Left renal cortex interstitium (tissue), 4 donors: ENCODE data around the gene NRXN3. TPM values are rescaled to one million over a fixed set of nuclear protein-coding genes. Genes with fewer than 3 reads are reported as not detected.

Source experiments
- DNase-seq, 4 donors: peaks; one replicate each; pipeline ENCODE4 v3.0.0-alpha.2; 2013; ENCODE audit warnings: low read depth in 4 of 4, low spot score in 2 of 4, missing footprints in 1 of 4
- polyA plus RNA-seq, 4 donors: library from polyadenylated mRNA; unstranded; fragments of 120-200 nt; gene quantifications; one replicate each; pipeline ENCODE4 v1.2.1, GENCODE V29; 2013; ENCODE audit not compliant: insufficient read length in 4 of 4

Gene NRXN3
- polyA plus RNA-seq, 4 donors, result 5.4 to 8.4 (median 6.3) TPM

GRCh38 chr14:79175671-79176070 lies 1005.5 kb downstream of the NRXN3 start:
- DNase-seq, result no peak

DNA sequence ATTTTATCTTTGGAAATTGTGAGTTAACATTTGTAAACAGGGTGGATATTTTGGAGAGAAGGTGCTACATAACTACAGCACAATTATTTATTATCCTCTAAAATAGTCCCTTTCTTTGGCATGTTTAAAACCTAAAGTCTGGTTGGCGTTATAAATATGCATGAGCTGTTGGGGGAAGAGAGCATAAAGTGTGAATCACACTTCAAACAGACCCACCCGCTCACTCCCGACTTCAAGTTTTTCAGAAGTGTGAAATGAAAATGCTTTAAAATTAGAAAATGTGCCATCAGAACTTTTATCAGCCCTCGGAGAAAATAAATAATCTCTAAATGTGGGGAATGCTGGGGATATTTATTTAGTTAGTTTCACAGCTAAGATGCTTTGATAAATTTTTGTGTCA lies 1006.9 kb downstream of the NRXN3 start:
- no peak for DNase-seq

DNA sequence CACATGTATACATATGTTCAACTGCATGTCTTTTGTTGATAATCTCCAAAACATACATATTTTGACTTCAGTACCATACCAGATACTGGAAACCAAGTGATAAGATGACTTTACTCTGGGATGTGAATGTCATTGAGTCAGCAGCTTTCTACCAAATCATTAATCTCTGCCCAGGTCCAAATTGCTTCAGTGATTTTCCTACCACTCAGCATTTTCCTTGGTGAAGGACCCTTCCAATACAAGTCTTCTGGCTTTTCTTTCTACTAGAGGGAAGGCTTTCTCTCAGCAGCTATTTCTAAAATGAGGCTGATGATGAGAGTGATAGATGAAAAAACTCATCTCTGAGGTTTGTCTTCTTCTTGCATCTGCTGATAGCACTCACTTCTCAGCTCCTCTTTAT lies 1008.5 kb downstream of the NRXN3 start:
- DNase-seq, result no peak

DNA sequence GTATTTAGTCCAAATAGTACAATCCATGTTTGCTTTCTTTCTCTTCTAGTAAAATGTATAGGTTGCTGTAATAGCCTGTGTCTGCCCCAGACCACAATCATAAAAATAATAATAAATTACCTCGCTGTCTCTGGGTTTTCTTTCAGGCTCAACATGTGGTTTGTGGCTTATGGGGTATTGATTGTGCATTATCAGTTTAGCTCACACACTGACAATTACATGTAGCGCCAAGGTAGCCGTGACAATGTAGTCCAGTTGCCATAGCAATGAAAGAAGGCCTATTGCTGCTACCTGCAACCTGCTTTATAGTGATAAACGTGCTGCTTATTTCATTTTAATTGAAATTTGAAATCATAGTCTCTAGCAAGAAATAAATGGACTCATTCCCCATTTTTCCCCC lies 1009.8 kb downstream of the NRXN3 start:
- DNase-seq, result no peak

DNA sequence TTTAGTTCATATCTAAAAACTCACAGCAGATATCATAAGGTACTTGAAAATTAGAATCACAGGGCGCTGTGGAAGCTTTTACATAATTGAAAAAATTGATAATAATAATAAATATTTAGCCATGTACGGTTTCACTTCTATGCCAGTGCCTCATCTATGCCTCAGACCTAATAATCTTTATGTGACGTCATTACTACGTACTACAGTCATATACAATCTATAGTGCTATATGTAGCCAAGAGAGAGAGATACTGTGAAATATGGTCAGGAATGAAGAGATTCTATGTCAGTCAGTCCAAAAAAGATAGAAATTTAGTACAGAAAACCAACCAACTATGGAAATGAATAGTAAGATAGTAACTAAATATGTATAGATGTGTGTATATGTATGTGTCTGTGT lies 1010.5 kb downstream of the NRXN3 start:
- DNase-seq, result no peak

DNA sequence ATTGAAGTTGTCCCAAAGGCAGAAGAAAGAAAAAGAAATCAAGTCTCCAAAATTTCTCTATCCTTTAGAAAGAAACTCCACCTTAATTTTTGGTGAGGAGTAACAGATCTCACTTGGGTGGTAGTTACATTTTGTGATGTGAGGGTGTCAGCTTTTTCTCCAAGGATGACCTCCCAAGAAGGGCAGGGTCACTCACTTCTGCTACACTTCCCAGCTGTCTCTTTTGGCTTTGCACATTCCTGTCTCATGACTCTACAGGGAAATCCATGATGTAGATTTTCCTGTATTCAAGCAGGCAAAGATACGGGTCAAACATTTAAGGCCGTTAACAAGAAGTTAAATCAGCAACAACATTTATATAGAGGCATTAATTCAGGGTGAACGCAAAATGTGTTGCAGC lies 1016.4 kb downstream of the NRXN3 start:
- no peak for DNase-seq

DNA sequence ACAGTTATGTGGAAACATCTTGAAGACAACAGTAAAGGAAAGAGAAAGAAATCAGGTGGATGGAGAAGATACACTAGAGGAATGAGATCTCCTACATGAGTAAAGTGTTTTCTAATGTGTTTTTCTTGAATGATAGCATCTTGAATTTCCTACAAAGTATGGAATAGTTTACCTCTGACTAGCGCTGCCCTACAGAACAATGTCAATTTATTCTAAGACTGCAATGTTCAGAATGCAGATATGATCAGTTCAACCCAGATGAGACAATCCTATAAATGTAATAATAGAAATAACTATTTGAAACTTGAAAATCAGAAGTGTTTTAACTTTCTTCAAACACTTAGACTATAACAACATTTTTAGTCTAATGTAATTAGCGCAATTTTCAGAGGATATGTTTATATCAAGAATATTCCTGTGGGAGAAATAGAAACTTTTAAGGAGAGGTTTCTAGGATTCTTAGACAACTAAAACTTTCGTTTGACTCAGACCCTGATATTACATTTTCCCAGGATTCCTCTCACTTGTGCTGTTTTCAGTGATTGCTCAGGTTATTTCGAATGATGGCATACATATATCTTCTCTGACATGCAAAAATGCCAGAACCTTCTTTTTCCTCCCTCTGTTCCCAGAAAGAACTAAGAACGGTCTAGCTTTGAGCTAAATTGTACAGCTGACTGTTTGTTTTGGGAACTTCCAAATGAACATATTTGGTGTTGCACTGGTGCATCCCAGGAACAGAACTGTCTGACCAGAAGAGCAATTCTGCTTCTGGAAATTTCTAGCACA lies 1023.7 kb downstream of the NRXN3 start:
- no peak for DNase-seq

- no peak for DNase-seq
These were observed 1026.0 kb downstream of the NRXN3 start for GRCh38 chr14:79196216-79196615.

- DNase-seq, result no peak
These were observed 1027.3 kb downstream of the NRXN3 start for GRCh38 chr14:79197516-79197915.

DNA sequence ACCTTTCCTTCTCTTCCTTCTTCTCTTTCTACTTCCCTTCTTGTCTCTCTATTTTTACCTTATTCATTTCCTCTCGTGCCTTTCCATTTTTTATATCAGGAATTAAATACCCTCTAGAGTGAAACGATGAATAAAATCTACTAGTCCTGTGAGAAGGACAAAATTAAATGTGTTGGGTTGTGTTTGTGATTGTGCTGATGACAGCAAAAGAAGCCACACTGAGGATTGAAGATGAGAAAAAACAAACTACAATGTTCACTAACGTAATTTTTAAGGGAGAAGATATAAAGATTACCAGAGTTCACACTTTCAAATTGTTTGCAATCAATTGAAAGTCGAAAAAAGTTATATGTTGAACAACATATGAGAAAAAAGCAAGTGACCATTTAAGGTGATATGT lies 1029.0 kb downstream of the NRXN3 start:
- DNase-seq, result no peak

GRCh38 chr14:79201564-79202207 lies 1031.5 kb downstream of the NRXN3 start:
- DNase-seq, result no peak

- no peak for DNase-seq
These were observed 1034.4 kb downstream of the NRXN3 start for GRCh38 chr14:79204591-79204990.

DNA sequence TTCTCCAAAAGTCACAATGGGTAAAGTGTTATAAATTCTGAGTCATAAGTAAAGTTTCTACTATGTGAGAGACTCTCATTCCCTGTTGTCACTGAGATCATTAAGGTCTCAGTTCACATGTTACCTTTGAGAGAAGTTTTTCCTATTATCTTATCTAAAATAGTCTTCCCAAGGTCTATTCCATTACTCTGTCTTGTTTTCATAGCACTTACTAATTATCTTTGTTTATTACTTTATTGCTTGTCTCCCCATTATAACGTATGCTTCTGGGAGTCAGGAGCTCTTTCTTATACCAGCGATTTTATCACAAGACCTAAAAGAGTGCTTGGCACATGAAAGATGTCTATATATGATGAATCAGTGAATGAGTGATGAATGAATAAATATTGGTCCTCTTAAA lies 1039.2 kb downstream of the NRXN3 start:
- DNase-seq, result no peak

DNA sequence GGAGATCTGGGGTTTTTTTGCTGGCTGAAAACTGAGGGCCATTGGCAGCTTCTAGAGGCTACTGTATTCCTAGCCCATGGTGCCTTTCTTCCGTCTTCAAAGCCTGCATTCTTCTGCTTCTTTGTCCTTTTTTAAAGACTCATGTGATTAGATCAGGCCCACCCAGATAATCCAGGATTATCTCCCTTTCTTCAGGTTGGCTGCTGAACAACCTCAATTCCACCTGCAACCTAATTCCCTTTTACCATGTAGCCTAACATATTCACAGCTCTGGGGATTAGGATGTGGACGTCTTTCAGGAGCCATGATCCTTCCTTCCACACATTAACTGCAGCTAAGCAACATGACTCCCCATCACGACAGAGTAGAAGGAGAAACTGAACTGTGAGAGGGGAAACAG lies 1055.6 kb downstream of the NRXN3 start:
- no peak for DNase-seq

DNA sequence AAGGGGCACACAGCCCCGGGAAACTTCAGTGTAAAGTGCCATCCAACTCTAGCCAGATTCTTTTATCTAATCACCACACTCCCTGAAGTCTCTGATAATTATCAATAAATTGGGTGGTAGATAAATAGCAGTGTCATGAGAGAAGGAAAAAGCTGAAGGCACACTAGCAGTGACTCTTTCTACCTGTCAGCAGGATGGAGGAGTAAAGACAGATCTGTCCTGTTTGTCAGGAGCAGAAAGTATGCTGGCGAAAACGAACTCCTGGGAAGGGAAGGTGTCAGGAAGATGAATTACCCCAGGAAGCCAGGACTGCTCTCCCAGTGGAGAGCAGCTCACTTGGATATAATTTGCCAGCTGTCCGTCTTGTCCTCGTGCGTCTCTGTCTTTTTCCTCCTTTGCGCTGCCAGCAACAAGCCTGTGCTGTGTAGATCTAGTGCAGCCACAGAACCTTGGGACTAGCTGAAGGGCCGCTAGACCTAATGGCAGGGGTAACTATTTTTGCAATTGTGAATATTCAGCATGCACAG lies 1059.3 kb downstream of the NRXN3 start:
- DNase-seq, result no peak

GRCh38 chr14:79242666-79243065 lies 1072.5 kb downstream of the NRXN3 start:
- no peak for DNase-seq

- DNase-seq, result no peak
These were observed 1076.0 kb downstream of the NRXN3 start for GRCh38 chr14:79246173-79246572.

GRCh38 chr14:79248126-79248525 lies 1078.0 kb downstream of the NRXN3 start:
- DNase-seq, result no peak

- no peak for DNase-seq
These were observed 1078.6 kb downstream of the NRXN3 start for GRCh38 chr14:79248771-79249170.

DNA sequence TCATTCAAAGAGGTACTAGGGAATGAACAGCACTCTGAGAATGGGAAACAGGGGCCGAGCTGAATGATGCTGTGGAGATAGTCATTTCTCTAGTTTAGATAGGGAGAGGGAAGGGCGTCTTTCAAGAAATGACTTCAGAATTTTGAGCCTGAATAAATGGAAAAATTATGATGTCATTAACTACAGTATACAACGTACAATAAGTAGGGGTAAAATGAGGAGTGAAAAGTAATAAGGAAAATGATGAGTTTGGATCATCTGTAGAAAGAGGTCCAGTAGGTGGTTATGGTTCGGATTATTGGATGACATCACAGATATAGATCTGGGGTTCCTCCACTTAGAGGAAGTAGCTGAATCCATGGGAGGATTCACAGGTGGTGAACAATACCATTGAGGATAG lies 1081.1 kb downstream of the NRXN3 start:
- no peak for DNase-seq

DNA sequence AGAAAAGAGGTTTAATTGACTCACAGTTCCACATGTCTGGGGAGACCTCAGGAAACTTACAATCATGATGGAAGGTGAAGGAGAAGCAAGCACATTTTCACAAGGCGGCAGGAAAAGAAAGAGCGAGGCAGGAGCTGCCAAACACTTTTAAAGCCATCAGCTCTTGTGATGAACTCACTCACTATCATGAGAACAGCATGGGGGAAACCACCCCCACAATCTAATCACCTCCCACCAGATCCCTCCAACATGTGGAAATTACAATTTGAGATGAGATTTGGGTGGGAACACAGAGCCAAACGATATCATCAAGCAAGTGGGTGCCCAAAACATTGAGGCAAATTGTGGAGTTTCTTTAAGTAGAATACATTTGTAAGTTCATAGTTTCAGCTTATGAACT lies 1083.4 kb downstream of the NRXN3 start:
- DNase-seq, result no peak
